ENCODE results near the gene OLIG3.

DNA sequence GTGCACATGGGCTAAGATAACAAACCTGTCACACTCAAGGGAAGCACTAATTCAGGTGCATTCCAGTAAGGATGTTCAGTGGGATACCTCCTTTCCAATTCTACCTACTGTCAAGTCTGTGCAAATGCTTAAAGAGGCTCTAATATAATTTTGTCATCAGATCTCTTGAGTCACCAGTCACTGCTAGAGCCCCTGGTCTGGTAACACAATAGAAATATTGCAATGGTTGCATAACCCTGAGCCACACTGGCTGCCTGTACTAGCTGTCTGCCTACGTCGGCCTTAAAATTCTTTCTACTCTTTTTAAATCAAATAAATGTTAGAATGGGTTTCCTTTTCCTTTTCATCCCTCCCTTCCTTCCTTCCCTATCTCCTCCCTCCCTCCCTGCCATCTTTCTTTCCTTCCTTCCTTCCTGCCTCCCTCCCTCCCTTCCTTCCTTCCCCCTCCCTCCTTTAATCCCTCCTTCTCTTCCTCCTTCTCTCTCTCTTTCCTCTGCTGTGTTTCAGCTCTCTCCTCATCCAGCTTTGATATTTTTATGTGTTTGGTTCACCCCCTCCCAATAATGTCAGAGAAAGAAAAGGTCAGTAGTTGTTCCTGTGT lies 28.1 kb upstream of the OLIG3 start:
- TF ChIP-seq, protein P1, sequence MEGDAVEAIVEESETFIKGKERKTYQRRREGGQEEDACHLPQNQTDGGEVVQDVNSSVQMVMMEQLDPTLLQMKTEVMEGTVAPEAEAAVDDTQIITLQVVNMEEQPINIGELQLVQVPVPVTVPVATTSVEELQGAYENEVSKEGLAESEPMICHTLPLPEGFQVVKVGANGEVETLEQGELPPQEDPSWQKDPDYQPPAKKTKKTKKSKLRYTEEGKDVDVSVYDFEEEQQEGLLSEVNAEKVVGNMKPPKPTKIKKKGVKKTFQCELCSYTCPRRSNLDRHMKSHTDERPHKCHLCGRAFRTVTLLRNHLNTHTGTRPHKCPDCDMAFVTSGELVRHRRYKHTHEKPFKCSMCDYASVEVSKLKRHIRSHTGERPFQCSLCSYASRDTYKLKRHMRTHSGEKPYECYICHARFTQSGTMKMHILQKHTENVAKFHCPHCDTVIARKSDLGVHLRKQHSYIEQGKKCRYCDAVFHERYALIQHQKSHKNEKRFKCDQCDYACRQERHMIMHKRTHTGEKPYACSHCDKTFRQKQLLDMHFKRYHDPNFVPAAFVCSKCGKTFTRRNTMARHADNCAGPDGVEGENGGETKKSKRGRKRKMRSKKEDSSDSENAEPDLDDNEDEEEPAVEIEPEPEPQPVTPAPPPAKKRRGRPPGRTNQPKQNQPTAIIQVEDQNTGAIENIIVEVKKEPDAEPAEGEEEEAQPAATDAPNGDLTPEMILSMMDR (conservative IDR thresholded peaks at IDR 0.05; ENCODE audit: low read depth, low read length), result no peak
- TF ChIP-seq EZH2 (IDR thresholded peaks at IDR 0.05; ENCODE audit: borderline replicate concordance, low read depth, low read length, poor library complexity, severe bottlenecking), result no peak
